Measurements from ENCODE around the gene GNAT1. TPM values are rescaled to one million over a fixed set of nuclear protein-coding genes. Genes with fewer than 3 reads are reported as not detected.

GNAT1 gene
- total RNA-seq, 1 experiment from 2014 or later = 0.22 TPM

GRCh38 chr3:50164481-50164880, 26.9 kb upstream of the GNAT1 start:
- ChIA-PET CTCF (interaction anchor here (1.2 kb wide), 1 partner anchor 27 kb away, joined by 3 read pairs; the partner anchor contains the start of gene GNAT1), POLR2A (ENCODE audit: unreplicated experiment) (no interaction called here)
- TF ChIP-seq EZH2phosphoT487 (IDR thresholded peaks at IDR 0.05; ENCODE audit: borderline replicate concordance, low read length) (no peak), CTCF (conservative IDR thresholded peaks at IDR 0.05; ENCODE audit: low read depth, low read length) (no peak), EZH2 (IDR thresholded peaks at IDR 0.05; ENCODE audit: low read length, unreplicated experiment) (no peak)
- Histone ChIP-seq H3K4me1 (ENCODE audit: insufficient read depth, low read length) (peaks cover 80% of the 10 kb centered on the region), H3K4me3 (ENCODE audit: low read length) (peak overlapping the region; percentile 16; the same call in 1 of the 2 replicates), H3K79me2 (ENCODE audit: low read length) (peaks cover 38% of the 10 kb centered on the region), H3F3A (ENCODE audit: low read length, unreplicated experiment) (no peaks in the 10 kb centered on the region), H3K9me3 (ENCODE audit: low read length) (no peaks in the 10 kb centered on the region), H3K9ac (ENCODE audit: low read length) (peak overlapping the region; percentile 87), H4K20me1 (ENCODE audit: low read length) (no peaks in the 10 kb centered on the region), H3K9me2 (replicated peaks; ENCODE audit: low read length) (no peaks in the 10 kb centered on the region), H3K36me3 (ENCODE audit: low read depth, low read length) (no peaks in the 10 kb centered on the region), H3K27ac (ENCODE audit: low read length) (peak overlapping the region; percentile 99), H3K4me2 (ENCODE audit: low read length) (peak overlapping the region; percentile 66), H3K27me3 (ENCODE audit: low read length) (no peaks in the 10 kb centered on the region), H2AFZ (ENCODE audit: low read length) (no peak overlapping the region)
- DNase-seq (no peak), ATAC-seq (no peak)
- intact Hi-C loops (cut with micrococcal nuclease) = no loop called here
- TSS peak; percentile 13 for BruUV-seq (replicated peaks)

- Histone ChIP-seq H3K27me3 (ENCODE audit: low read length) (no peaks in the 10 kb centered on the region), H3F3A (ENCODE audit: low read length, unreplicated experiment) (no peaks in the 10 kb centered on the region), H3K9ac (ENCODE audit: low read length) (peak overlapping the region; percentile 87), H3K4me1 (ENCODE audit: insufficient read depth, low read length) (peaks cover 87% of the 10 kb centered on the region), H3K79me2 (ENCODE audit: low read length) (peaks cover 45% of the 10 kb centered on the region), H3K4me3 (ENCODE audit: low read length) (no peak overlapping the region), H3K27ac (ENCODE audit: low read length) (peak overlapping the region; percentile 99), H3K4me2 (ENCODE audit: low read length) (peak overlapping the region; percentile 66), H3K36me3 (ENCODE audit: low read depth, low read length) (no peaks in the 10 kb centered on the region), H2AFZ (ENCODE audit: low read length) (no peak overlapping the region), H3K9me2 (replicated peaks; ENCODE audit: low read length) (no peaks in the 10 kb centered on the region), H4K20me1 (ENCODE audit: low read length) (no peaks in the 10 kb centered on the region), H3K9me3 (ENCODE audit: low read length) (no peaks in the 10 kb centered on the region)
- POLR2A ChIA-PET (ENCODE audit: unreplicated experiment) = interaction anchor here (0.6 kb wide), 5 partner anchors 8 to 95 kb away, joined by 3 to 8 read pairs (median 4); no protein-coding TSS in a partner anchor
- BruUV-seq (replicated peaks) = no TSS peak
- CTCF ChIA-PET = interaction anchor here (0.7 to 1.3 kb wide), 2 partner anchors 9 to 11 kb away, joined by 5 to 6 read pairs; no protein-coding TSS in a partner anchor
- peak; percentile 63 for DNase-seq
- intact Hi-C loops (cut with micrococcal nuclease) = no loop called here
- peak; percentile 23 for ATAC-seq
- TF ChIP-seq CTCF (conservative IDR thresholded peaks at IDR 0.05; ENCODE audit: low read depth, low read length) = no peak
- TF ChIP-seq EZH2phosphoT487 (IDR thresholded peaks at IDR 0.05; ENCODE audit: borderline replicate concordance, low read length) = no peak
- TF ChIP-seq EZH2 (IDR thresholded peaks at IDR 0.05; ENCODE audit: low read length, unreplicated experiment) = no peak
Measured at GRCh38 chr3:50164984-50165909, 26.2 kb upstream of the GNAT1 start.
